Gastroesophageal sphincter (tissue), 3 donors: Measurements from ENCODE around the gene PIK3CA.

Source experiments
- EP300 ChIP-seq: sonication (generic); formaldehyde crosslinking; IDR thresholded peaks from one replicate; pipeline ENCODE4 v1.6.1; 2017; ENCODE audit warnings: antibody characterized with exemption, mild to moderate bottlenecking
- POLR2A ChIP-seq, 2 donors: fragments of 450-650 bp; IDR thresholded peaks; one replicate each; pipeline ENCODE4 v1.6.1; 2017; ENCODE audit warnings: antibody characterized with exemption in 2 of 2, mild to moderate bottlenecking in 2 of 2, moderate library complexity in 1 of 2
- TF ChIP-seq, protein P1 (sequence below), 4 experiments: fragments of 200-600 bp in 2 of 4; fragments of 450-650 bp in 2 of 4; sonication (generic) in 1 of 4; IDR thresholded peaks; one replicate each; pipeline ENCODE4 v1.5.1; 2017 to 2019; ENCODE audit warnings: antibody characterized with exemption in 4 of 4, mild to moderate bottlenecking in 2 of 4, moderate library complexity in 2 of 4

DNA sequence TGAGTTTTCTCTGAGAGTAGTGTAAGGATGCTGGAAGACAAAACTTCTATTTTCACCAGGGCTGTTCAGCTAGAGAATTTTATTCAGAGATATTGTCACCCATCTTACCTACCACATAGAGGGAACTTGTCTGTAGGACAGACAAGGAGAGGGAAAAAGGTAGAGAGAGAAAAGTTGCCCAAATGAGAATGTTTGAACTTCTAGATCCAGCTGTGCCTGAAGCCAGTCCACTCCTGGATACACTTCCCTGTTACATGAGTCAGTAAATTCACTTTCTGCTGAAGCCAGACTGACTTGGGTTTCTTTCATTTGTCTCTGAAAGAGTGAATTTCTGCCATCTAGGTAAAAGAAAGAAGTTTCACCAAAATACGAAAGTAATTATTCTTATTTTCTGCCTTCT lies 130.0 kb downstream of the PIK3CA start:
- TF ChIP-seq, protein P1, sequence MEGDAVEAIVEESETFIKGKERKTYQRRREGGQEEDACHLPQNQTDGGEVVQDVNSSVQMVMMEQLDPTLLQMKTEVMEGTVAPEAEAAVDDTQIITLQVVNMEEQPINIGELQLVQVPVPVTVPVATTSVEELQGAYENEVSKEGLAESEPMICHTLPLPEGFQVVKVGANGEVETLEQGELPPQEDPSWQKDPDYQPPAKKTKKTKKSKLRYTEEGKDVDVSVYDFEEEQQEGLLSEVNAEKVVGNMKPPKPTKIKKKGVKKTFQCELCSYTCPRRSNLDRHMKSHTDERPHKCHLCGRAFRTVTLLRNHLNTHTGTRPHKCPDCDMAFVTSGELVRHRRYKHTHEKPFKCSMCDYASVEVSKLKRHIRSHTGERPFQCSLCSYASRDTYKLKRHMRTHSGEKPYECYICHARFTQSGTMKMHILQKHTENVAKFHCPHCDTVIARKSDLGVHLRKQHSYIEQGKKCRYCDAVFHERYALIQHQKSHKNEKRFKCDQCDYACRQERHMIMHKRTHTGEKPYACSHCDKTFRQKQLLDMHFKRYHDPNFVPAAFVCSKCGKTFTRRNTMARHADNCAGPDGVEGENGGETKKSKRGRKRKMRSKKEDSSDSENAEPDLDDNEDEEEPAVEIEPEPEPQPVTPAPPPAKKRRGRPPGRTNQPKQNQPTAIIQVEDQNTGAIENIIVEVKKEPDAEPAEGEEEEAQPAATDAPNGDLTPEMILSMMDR (IDR thresholded peaks at IDR 0.05) = no peak
- TF ChIP-seq POLR2A (IDR thresholded peaks at IDR 0.05) = no peak
- no peak for TF ChIP-seq EP300
